ENCODE data around the gene REST.
"Not testable (repeated sequence)": the region's sequence is repeated elsewhere in the genome, so short reads cannot be mapped to it uniquely, and the experiment has no call there.

Gene REST

GRCh38 chr4:56927196-56927595, 19.5 kb downstream of the REST start:
- H3K4me3 Mint-ChIP-seq: no peak overlapping the region
- H3K9me3 Mint-ChIP-seq: no peaks in the 10 kb centered on the region
- H3K27ac Mint-ChIP-seq: no peak overlapping the region
- H3K36me3 Mint-ChIP-seq (ENCODE audit: low read depth): peaks cover 70% of the 10 kb centered on the region
- H3K27me3 Mint-ChIP-seq (ENCODE audit: low read depth): no peaks in the 10 kb centered on the region
- TF ChIP-seq, protein P1, sequence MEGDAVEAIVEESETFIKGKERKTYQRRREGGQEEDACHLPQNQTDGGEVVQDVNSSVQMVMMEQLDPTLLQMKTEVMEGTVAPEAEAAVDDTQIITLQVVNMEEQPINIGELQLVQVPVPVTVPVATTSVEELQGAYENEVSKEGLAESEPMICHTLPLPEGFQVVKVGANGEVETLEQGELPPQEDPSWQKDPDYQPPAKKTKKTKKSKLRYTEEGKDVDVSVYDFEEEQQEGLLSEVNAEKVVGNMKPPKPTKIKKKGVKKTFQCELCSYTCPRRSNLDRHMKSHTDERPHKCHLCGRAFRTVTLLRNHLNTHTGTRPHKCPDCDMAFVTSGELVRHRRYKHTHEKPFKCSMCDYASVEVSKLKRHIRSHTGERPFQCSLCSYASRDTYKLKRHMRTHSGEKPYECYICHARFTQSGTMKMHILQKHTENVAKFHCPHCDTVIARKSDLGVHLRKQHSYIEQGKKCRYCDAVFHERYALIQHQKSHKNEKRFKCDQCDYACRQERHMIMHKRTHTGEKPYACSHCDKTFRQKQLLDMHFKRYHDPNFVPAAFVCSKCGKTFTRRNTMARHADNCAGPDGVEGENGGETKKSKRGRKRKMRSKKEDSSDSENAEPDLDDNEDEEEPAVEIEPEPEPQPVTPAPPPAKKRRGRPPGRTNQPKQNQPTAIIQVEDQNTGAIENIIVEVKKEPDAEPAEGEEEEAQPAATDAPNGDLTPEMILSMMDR (IDR thresholded peaks at IDR 0.05; ENCODE audit: unreplicated experiment in 3 of 3): no peak
- peaks cover 12% of the 10 kb centered on the region for H3K4me1 Mint-ChIP-seq

GRCh38 chr4:56930638-56931037, 22.9 kb downstream of the REST start:
- Mint-ChIP-seq H3K4me1 (peaks cover 18% of the 10 kb centered on the region), H3K4me3 (no peak overlapping the region), H3K27ac (no peak overlapping the region), H3K27me3 (ENCODE audit: low read depth) (no peaks in the 10 kb centered on the region), H3K36me3 (ENCODE audit: low read depth) (peaks cover 66% of the 10 kb centered on the region), H3K9me3 (no peaks in the 10 kb centered on the region)
- TF ChIP-seq, protein P1 (IDR thresholded peaks at IDR 0.05; ENCODE audit: unreplicated experiment in 3 of 3): no peak

GRCh38 chr4:56931924-56932323, 24.2 kb downstream of the REST start:
- peaks cover 18% of the 10 kb centered on the region for H3K4me1 Mint-ChIP-seq
- H3K27ac Mint-ChIP-seq: no peak overlapping the region
- no peaks in the 10 kb centered on the region for H3K9me3 Mint-ChIP-seq
- peaks cover 69% of the 10 kb centered on the region for H3K36me3 Mint-ChIP-seq (ENCODE audit: low read depth)
- TF ChIP-seq, protein P1 (IDR thresholded peaks at IDR 0.05; ENCODE audit: unreplicated experiment in 3 of 3): no peak
- no peaks in the 10 kb centered on the region for H3K27me3 Mint-ChIP-seq (ENCODE audit: low read depth)
- H3K4me3 Mint-ChIP-seq: no peak overlapping the region

- H3K36me3 Mint-ChIP-seq (ENCODE audit: low read depth): peaks cover 63% of the 10 kb centered on the region
- H3K9me3 Mint-ChIP-seq: no peaks in the 10 kb centered on the region
- no peak overlapping the region for H3K27ac Mint-ChIP-seq
- TF ChIP-seq, protein P1 (IDR thresholded peaks at IDR 0.05; ENCODE audit: unreplicated experiment in 3 of 3): no peak
- H3K4me3 Mint-ChIP-seq: no peak overlapping the region
- peaks cover 11% of the 10 kb centered on the region for H3K4me1 Mint-ChIP-seq
- no peaks in the 10 kb centered on the region for H3K27me3 Mint-ChIP-seq (ENCODE audit: low read depth)
Measured at GRCh38 chr4:56937262-56937661, 29.6 kb downstream of the REST start.

- not testable (repeated sequence) for H3K4me1 Mint-ChIP-seq; H3K4me3 Mint-ChIP-seq; H3K27ac Mint-ChIP-seq; H3K9me3 Mint-ChIP-seq; H3K27me3 Mint-ChIP-seq (ENCODE audit: low read depth)
- H3K36me3 Mint-ChIP-seq (ENCODE audit: low read depth): peaks cover 50% of the 10 kb centered on the region
Measured at GRCh38 chr4:56939826-56940225, 32.1 kb downstream of the REST start.

DNA sequence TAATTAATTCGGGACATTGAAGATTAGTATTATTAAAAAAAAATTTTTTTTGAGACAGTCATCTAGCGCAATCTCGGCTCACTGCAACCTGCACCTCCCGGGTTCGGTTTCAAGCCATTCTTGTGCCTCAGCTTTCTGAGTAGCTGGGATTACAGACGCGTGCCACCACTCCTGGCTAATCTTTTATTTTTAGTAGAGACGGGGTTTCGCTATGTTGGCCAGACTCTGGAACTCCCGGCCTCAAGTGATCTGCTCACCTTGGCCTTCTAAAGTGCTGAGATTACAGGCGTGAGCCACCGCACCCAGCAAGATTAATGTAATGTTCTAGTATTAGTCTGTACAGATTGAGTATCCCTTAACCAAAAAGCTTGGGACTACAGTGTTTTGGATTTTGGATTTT, 32.7 kb downstream of the REST start:
- peaks cover 5% of the 10 kb centered on the region for H3K4me1 Mint-ChIP-seq
- TF ChIP-seq, protein P1 (IDR thresholded peaks at IDR 0.05; ENCODE audit: unreplicated experiment in 3 of 3): no peak
- H3K36me3 Mint-ChIP-seq (ENCODE audit: low read depth): peaks cover 45% of the 10 kb centered on the region
- H3K27ac Mint-ChIP-seq: no peak overlapping the region
- H3K27me3 Mint-ChIP-seq (ENCODE audit: low read depth): no peaks in the 10 kb centered on the region
- H3K4me3 Mint-ChIP-seq: no peak overlapping the region
- H3K9me3 Mint-ChIP-seq: no peaks in the 10 kb centered on the region

All from nephron (organoid).